GM15510 (cell line): Measurements from ENCODE around the gene PPCS.
A peak's percentile ranks its signal among the peaks of the same experiment; 100 is the strongest.

ENCODE experiments used
- POLR2A ChIP-seq: IDR thresholded peaks from 3 replicates; pipeline ENCODE4 v1.6.1; 2011; ENCODE audit warnings: borderline replicate concordance; ENCODE audit not compliant: insufficient read length; ENCODE audit errors: extremely low read depth

PPCS gene

GRCh38 chr1:42456010-42456753 is at the start of gene PPCS, which contains the start of gene ZMYND12:
TSS of gene PPCS (plus strand) at chr1:42456543. CDS start at chr1:42456566, 23 bp downstream.
TSS of gene ZMYND12 (minus strand) at chr1:42456022. CDS start at chr1:42455997, 25 bp downstream.
- TF ChIP-seq POLR2A, result peak; percentile 97

- no peak for TF ChIP-seq POLR2A
Observed at GRCh38 chr1:42414551-42415496, 41.5 kb upstream of the PPCS start.

- no peak for TF ChIP-seq POLR2A
Observed at GRCh38 chr1:42417166-42417565, 39.2 kb upstream of the PPCS start.

- no peak for TF ChIP-seq POLR2A
Observed at GRCh38 chr1:42418516-42418915, 37.8 kb upstream of the PPCS start.

- TF ChIP-seq POLR2A, result no peak
Observed at GRCh38 chr1:42419126-42419821, 37.1 kb upstream of the PPCS start.

- TF ChIP-seq POLR2A, result no peak
Observed at GRCh38 chr1:42420121-42420520, 36.2 kb upstream of the PPCS start.

GRCh38 chr1:42420911-42421585 is 35.3 kb upstream of the PPCS start:
- no peak for TF ChIP-seq POLR2A

GRCh38 chr1:42422737-42423136 is 33.6 kb upstream of the PPCS start:
- TF ChIP-seq POLR2A, result no peak

- TF ChIP-seq POLR2A, result no peak
Observed at GRCh38 chr1:42423681-42424080, 32.7 kb upstream of the PPCS start.

- TF ChIP-seq POLR2A, result no peak
Observed at GRCh38 chr1:42424201-42424600, 32.1 kb upstream of the PPCS start.

GRCh38 chr1:42427240-42427639 is 29.1 kb upstream of the PPCS start:
- TF ChIP-seq POLR2A, result no peak

GRCh38 chr1:42429603-42430002 is 26.7 kb upstream of the PPCS start:
- TF ChIP-seq POLR2A, result no peak

- TF ChIP-seq POLR2A, result no peak
Observed at GRCh38 chr1:42430286-42431135, 25.8 kb upstream of the PPCS start.

- no peak for TF ChIP-seq POLR2A
Observed at GRCh38 chr1:42431514-42431913, 24.8 kb upstream of the PPCS start.

- no peak for TF ChIP-seq POLR2A
Observed at GRCh38 chr1:42432714-42433113, 23.6 kb upstream of the PPCS start.
